Natural killer cell (primary cell): Measurements from ENCODE around the gene PDE4B. TPM values are rescaled to one million over a fixed set of nuclear protein-coding genes. Genes with fewer than 3 reads are reported as not detected.

ENCODE experiments used
- ATAC-seq, 3 donors: fragments of 150-1000 bp in 2 of 3; fragments of 200-7000 bp in 1 of 3; cut with Tn5 transposase; 1 replicate in 1 of 3; 2 replicates in 2 of 3; pipeline ENCODE4 v1.10.0; 2021; ENCODE audit warnings: mild to moderate bottlenecking in 2 of 3, moderate library complexity in 2 of 3
- DNase-seq, 2 donors: peaks; one replicate each; pipeline versions ENCODE4 v3.0.0 to v3.0.0-alpha.2; 2013 to 2021; ENCODE audit warnings: mixed read lengths in 1 of 2
- H3K27ac ChIP-seq: one replicate; pipeline ENCODE4 v1.5.1; 2013; ENCODE audit warnings: mild to moderate bottlenecking, low read length
- H3K27me3 ChIP-seq: one replicate; pipeline ENCODE4 v1.6.1; 2013; ENCODE audit warnings: low read length; ENCODE audit not compliant: control insufficient read depth, insufficient read depth
- H3K36me3 ChIP-seq: one replicate; pipeline ENCODE4 v1.6.1; 2013; ENCODE audit warnings: low read length; ENCODE audit not compliant: control insufficient read depth, insufficient read depth
- H3K4me1 ChIP-seq: one replicate; pipeline ENCODE4 v1.6.1; 2013; ENCODE audit warnings: low read length; ENCODE audit not compliant: control insufficient read depth, insufficient read depth
- H3K4me3 ChIP-seq: one replicate; pipeline ENCODE4 v1.5.1; 2013; ENCODE audit warnings: low read length
- H3K9me3 ChIP-seq: one replicate; pipeline ENCODE4 v1.6.1; 2013; ENCODE audit warnings: low read length; ENCODE audit not compliant: control insufficient read depth, insufficient read depth
- H3K27ac Mint-ChIP-seq, 2 donors: one replicate each; pipeline ENCODE4 v1.8.0; 2022; ENCODE audit warnings: mild to moderate bottlenecking in 2 of 2, mixed read lengths in 2 of 2, moderate library complexity in 1 of 2
- H3K27me3 Mint-ChIP-seq, 2 donors: one replicate each; pipeline ENCODE4 v1.8.0; 2022; ENCODE audit warnings: low read depth in 2 of 2, mixed read lengths in 2 of 2
- H3K36me3 Mint-ChIP-seq: one replicate; pipeline ENCODE4 v1.8.0; 2022; ENCODE audit warnings: mixed read lengths
- H3K4me1 Mint-ChIP-seq, 2 donors: one replicate each; pipeline ENCODE4 v1.8.0; 2022; ENCODE audit warnings: mixed read lengths in 2 of 2
- H3K4me3 Mint-ChIP-seq: one replicate; pipeline ENCODE4 v1.8.0; 2022; ENCODE audit warnings: mild to moderate bottlenecking, moderate library complexity, mixed read lengths
- H3K9me3 Mint-ChIP-seq, 2 donors: one replicate each; pipeline ENCODE4 v1.8.0; 2022; ENCODE audit warnings: mixed read lengths in 2 of 2
- CTCF ChIP-seq: fragments of 200-600 bp; IDR thresholded peaks from one replicate; pipeline ENCODE4 v1.8.0; 2022; ENCODE audit warnings: antibody characterized with exemption
- WGBS: methylation state at CpG from one replicate; pipeline ENCODE4 v1.1.7; 2013; ENCODE audit warnings: missing lambda C conversion rate; ENCODE audit not compliant: insufficient coverage; 5-methylcytosine and 5-hydroxymethylcytosine counted together
- intact Hi-C: fragments of 100-400 bp; cut with micrococcal nuclease; formaldehyde crosslinking; loops from one replicate; pipeline ENCODE4 v1.14.2; 2022
- total RNA-seq, 4 donors: library from RNA; stranded (reverse); fragments of 120-200 nt in 1 of 4; gene quantifications; one replicate each; pipeline versions ENCODE4 v1.2.3 to v1.2.4, GENCODE V29; 2013 to 2022

The PDE4B gene
- total RNA-seq, 3 donors from 2014 or later (not counting 1 experiment from before 2014, with no cell fraction given), result 18.0 to 42.4 (median 25.5) TPM

- 77% methylated on average over 3 of the region's 3 CpGs for WGBS
- no peak for DNase-seq
- Histone ChIP-seq H3K27ac (no peak overlapping the region), H3K4me1 (peaks cover 5% of the 10 kb centered on the region), H3K27me3 (no peaks in the 10 kb centered on the region), H3K36me3 (no peaks in the 10 kb centered on the region), H3K4me3 (no peak overlapping the region), H3K9me3 (no peaks in the 10 kb centered on the region)
- TF ChIP-seq CTCF, result no peak
- no peak for ATAC-seq
- Mint-ChIP-seq H3K4me1 (peaks cover 0 to 5% of the 10 kb centered on the region in 2 donors), H3K9me3 (no peaks in the 10 kb centered on the region), H3K36me3 (no peaks in the 10 kb centered on the region), H3K27me3 (no peaks in the 10 kb centered on the region), H3K4me3 (no peak overlapping the region), H3K27ac (no peak overlapping the region)
- intact Hi-C loops, result no loop called here
These were observed 21.3 kb downstream of the PDE4B start for GRCh38 chr1:65813956-65814355.

GRCh38 chr1:65814752-65815151, 22.1 kb downstream of the PDE4B start:
- Histone ChIP-seq H3K9me3 (no peaks in the 10 kb centered on the region), H3K4me1 (peaks cover 5% of the 10 kb centered on the region), H3K4me3 (no peak overlapping the region), H3K36me3 (no peaks in the 10 kb centered on the region), H3K27me3 (no peaks in the 10 kb centered on the region), H3K27ac (no peak overlapping the region)
- WGBS, result 88% methylated on average over 1 of the region's 3 CpGs
- Mint-ChIP-seq H3K27me3 (no peaks in the 10 kb centered on the region), H3K4me3 (no peak overlapping the region), H3K4me1 (peaks cover 0 to 5% of the 10 kb centered on the region in 2 donors), H3K27ac (no peak overlapping the region), H3K36me3 (no peaks in the 10 kb centered on the region), H3K9me3 (peaks cover 0 to 2% of the 10 kb centered on the region in 2 donors)
- DNase-seq (no peak), ATAC-seq (no peak)
- intact Hi-C loops, result no loop called here
- TF ChIP-seq CTCF, result no peak

DNA sequence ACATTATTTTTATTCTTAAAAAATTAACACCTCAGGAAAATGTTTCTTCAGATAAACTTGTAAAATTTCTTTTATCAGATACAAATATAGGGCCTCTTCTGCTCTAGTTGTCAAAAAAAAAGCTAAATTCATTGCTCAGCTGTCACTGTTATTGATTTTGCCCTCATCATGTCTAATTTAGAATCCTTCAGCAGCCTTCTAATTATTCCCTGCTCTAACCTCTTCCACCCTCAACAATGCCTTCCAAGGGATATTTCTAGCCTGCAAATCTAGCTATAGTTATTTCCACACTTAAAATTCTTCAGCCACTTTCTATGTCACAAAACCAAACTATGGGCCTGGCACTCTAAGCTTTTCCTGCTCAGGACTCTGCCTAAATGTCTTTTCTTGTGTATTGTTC, 25.2 kb downstream of the PDE4B start:
- no peak overlapping the region for H3K27ac Mint-ChIP-seq
- no peaks in the 10 kb centered on the region for H3K27me3 ChIP-seq
- peaks cover 0 to 3% of the 10 kb centered on the region in 2 donors for H3K9me3 Mint-ChIP-seq
- H3K4me1 ChIP-seq, result no peaks in the 10 kb centered on the region
- no peaks in the 10 kb centered on the region for H3K36me3 Mint-ChIP-seq
- ATAC-seq, result no peak
- H3K27ac ChIP-seq, result no peak overlapping the region
- H3K4me1 Mint-ChIP-seq, result no peaks in the 10 kb centered on the region
- no peaks in the 10 kb centered on the region for H3K36me3 ChIP-seq
- H3K4me3 ChIP-seq, result no peak overlapping the region
- intact Hi-C loops, result no loop called here
- H3K9me3 ChIP-seq, result no peaks in the 10 kb centered on the region
- H3K4me3 Mint-ChIP-seq, result no peak overlapping the region
- no peak for DNase-seq
- H3K27me3 Mint-ChIP-seq, result no peaks in the 10 kb centered on the region
- TF ChIP-seq CTCF, result no peak

GRCh38 chr1:65818966-65819365, 26.3 kb downstream of the PDE4B start:
- ATAC-seq, result no peak
- intact Hi-C loops, result no loop called here
- H3K4me3 ChIP-seq, result no peak overlapping the region

More at GRCh38 chr1:65818966-65819365, 26.3 kb downstream of the PDE4B start:
- Mint-ChIP-seq H3K27me3 (no peaks in the 10 kb centered on the region), H3K27ac (no peak overlapping the region), H3K36me3 (no peaks in the 10 kb centered on the region), H3K4me1 (no peaks in the 10 kb centered on the region), H3K4me3 (no peak overlapping the region), H3K9me3 (peaks cover 4 to 7% of the 10 kb centered on the region in 2 donors)
- no peak for DNase-seq
- H3K27me3 ChIP-seq, result no peaks in the 10 kb centered on the region
- no peaks in the 10 kb centered on the region for H3K9me3 ChIP-seq
- H3K27ac ChIP-seq, result no peak overlapping the region
- no peak for TF ChIP-seq CTCF
- no peaks in the 10 kb centered on the region for H3K4me1 ChIP-seq
- no peaks in the 10 kb centered on the region for H3K36me3 ChIP-seq
- WGBS, result no CpG with 5 or more reads among the region's 1 CpG
